ENCODE data around the gene BAIAP2.

- TF ChIP-seq POLR2A (IDR thresholded peaks at IDR 0.05): peak in 1 of 4 donors; percentile 7
- TF ChIP-seq, protein P1, sequence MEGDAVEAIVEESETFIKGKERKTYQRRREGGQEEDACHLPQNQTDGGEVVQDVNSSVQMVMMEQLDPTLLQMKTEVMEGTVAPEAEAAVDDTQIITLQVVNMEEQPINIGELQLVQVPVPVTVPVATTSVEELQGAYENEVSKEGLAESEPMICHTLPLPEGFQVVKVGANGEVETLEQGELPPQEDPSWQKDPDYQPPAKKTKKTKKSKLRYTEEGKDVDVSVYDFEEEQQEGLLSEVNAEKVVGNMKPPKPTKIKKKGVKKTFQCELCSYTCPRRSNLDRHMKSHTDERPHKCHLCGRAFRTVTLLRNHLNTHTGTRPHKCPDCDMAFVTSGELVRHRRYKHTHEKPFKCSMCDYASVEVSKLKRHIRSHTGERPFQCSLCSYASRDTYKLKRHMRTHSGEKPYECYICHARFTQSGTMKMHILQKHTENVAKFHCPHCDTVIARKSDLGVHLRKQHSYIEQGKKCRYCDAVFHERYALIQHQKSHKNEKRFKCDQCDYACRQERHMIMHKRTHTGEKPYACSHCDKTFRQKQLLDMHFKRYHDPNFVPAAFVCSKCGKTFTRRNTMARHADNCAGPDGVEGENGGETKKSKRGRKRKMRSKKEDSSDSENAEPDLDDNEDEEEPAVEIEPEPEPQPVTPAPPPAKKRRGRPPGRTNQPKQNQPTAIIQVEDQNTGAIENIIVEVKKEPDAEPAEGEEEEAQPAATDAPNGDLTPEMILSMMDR (IDR thresholded peaks at IDR 0.05): no peak
- no peak for TF ChIP-seq POLR2AphosphoS5 (IDR thresholded peaks at IDR 0.05)
Observed at GRCh38 chr17:81048827-81049371, 13.9 kb downstream of the BAIAP2 start.
